ENCODE data around the gene CD4. TPM values are rescaled to one million over a fixed set of nuclear protein-coding genes. Genes with fewer than 3 reads are reported as not detected.

Gene CD4
- total and polyA plus RNA-seq, 2 donors (not counting 3 experiments of a cell fraction or from before 2014, with no cell fraction given) = not detected

- Histone ChIP-seq H3K9me1 (replicated peaks; ENCODE audit: control insufficient read depth, extremely low read depth, insufficient read depth, low read length) (no peaks in the 10 kb centered on the region), H2AFZ (ENCODE audit: low read depth, low read length) (no peak overlapping the region), H4K20me1 (replicated peaks; ENCODE audit: control insufficient read depth, extremely low read depth, insufficient read depth, low read length) (no peaks in the 10 kb centered on the region), H3K27me3 (ENCODE audit: control insufficient read depth in 2 of 2, insufficient read depth in 2 of 2, low read length in 2 of 2) (no peaks in the 10 kb centered on the region), H3K4me3 (replicated peaks in 1 of 3; ENCODE audit: insufficient read depth in 1 of 3, low read depth in 1 of 3, low read length in 3 of 3) (no peak overlapping the region), H3K27ac (ENCODE audit: insufficient read depth, low read depth, low read length) (no peak overlapping the region), H3K9me3 (replicated peaks; ENCODE audit: control insufficient read depth, insufficient read depth, low read length) (no peaks in the 10 kb centered on the region), H3K79me2 (ENCODE audit: control insufficient read depth, insufficient read depth, low read length) (peaks cover 10% of the 10 kb centered on the region), H3K9ac (replicated peaks; ENCODE audit: extremely low read depth, insufficient read depth, low read length) (no peak overlapping the region), H3K4me2 (ENCODE audit: insufficient read depth, low read length) (no peak overlapping the region), H3K4me1 (ENCODE audit: control insufficient read depth, extremely low read depth, insufficient read depth, low read length) (peaks cover 10% of the 10 kb centered on the region), H3K36me3 (ENCODE audit: control insufficient read depth in 2 of 2, extremely low read depth in 1 of 2, insufficient read depth in 2 of 2, low read length in 2 of 2) (peaks cover 0 to 29% of the 10 kb centered on the region in 2 experiments)
- no peak for TF ChIP-seq MYC (IDR thresholded peaks at IDR 0.05; ENCODE audit: low read depth, low read length)
- no peak for TF ChIP-seq JUN (IDR thresholded peaks at IDR 0.05; ENCODE audit: borderline replicate concordance, insufficient read depth, insufficient read length, low read depth)
- no peak for TF ChIP-seq CTCF (IDR thresholded peaks at IDR 0.05; ENCODE audit: extremely low read depth in 1 of 2, insufficient read depth in 1 of 2, low read depth in 1 of 2, low read length in 2 of 2)
- no peak for TF ChIP-seq POLR2A (IDR thresholded peaks at IDR 0.05; ENCODE audit: low read depth, low read length)
- POLR2A ChIA-PET = no interaction called here
- no peak for DNase-seq (ENCODE audit: low read depth, low spot score)
- CTCF ChIA-PET = interaction anchor here (2.4 kb wide), 1 partner anchor 20 kb away, joined by 17 read pairs; the partner anchor contains the start of gene MLF2
- dilution Hi-C loops (cut with MboI; ENCODE audit: extremely low pct_ligation_motif_present, low sequenced_read_pairs) (no loop called here), intact Hi-C loops (cut with micrococcal nuclease) (no loop called here)
- BruUV-seq (replicated peaks) = no TSS peak
- FAIRE-seq = no peak
Observed at GRCh38 chr12:6773590-6774351, 15.6 kb upstream of the CD4 start.

GRCh38 chr12:6774499-6775062, 14.7 kb upstream of the CD4 start:
- Histone ChIP-seq H3K9me3 (replicated peaks; ENCODE audit: control insufficient read depth, insufficient read depth, low read length) (no peaks in the 10 kb centered on the region), H3K4me3 (replicated peaks in 1 of 3; ENCODE audit: insufficient read depth in 1 of 3, low read depth in 1 of 3, low read length in 3 of 3) (no peak overlapping the region), H3K79me2 (ENCODE audit: control insufficient read depth, insufficient read depth, low read length) (peaks cover 2% of the 10 kb centered on the region), H3K4me2 (ENCODE audit: insufficient read depth, low read length) (no peak overlapping the region), H3K9me1 (replicated peaks; ENCODE audit: control insufficient read depth, extremely low read depth, insufficient read depth, low read length) (no peaks in the 10 kb centered on the region), H3K36me3 (ENCODE audit: control insufficient read depth in 2 of 2, extremely low read depth in 1 of 2, insufficient read depth in 2 of 2, low read length in 2 of 2) (peaks cover 0 to 25% of the 10 kb centered on the region in 2 experiments), H3K27ac (ENCODE audit: insufficient read depth, low read depth, low read length) (no peak overlapping the region), H3K4me1 (ENCODE audit: control insufficient read depth, extremely low read depth, insufficient read depth, low read length) (peaks cover 5% of the 10 kb centered on the region), H4K20me1 (replicated peaks; ENCODE audit: control insufficient read depth, extremely low read depth, insufficient read depth, low read length) (no peaks in the 10 kb centered on the region), H3K27me3 (ENCODE audit: control insufficient read depth in 2 of 2, insufficient read depth in 2 of 2, low read length in 2 of 2) (no peaks in the 10 kb centered on the region), H2AFZ (ENCODE audit: low read depth, low read length) (no peak overlapping the region), H3K9ac (replicated peaks; ENCODE audit: extremely low read depth, insufficient read depth, low read length) (no peak overlapping the region)
- intact Hi-C loops (cut with micrococcal nuclease) = loop anchor here (5.0 kb wide), 1 partner anchor 87 kb away; the partner anchor contains the start of gene ZNF384
- no TSS peak for BruUV-seq (replicated peaks)
- ChIA-PET POLR2A (no interaction called here), CTCF (interaction anchor here (2.4 to 7.7 kb wide), 2 partner anchors 7 to 21 kb away, joined by 17 to 70 read pairs; partner anchors contain the start of genes MLF2 and PTMS)
- DNase-seq (ENCODE audit: low read depth, low spot score) (no peak), FAIRE-seq (no peak)
- TF ChIP-seq GATA2 (IDR thresholded peaks at IDR 0.05; ENCODE audit: insufficient read depth, insufficient read length, low read depth, low read length) = no peak
- TF ChIP-seq CTCF (IDR thresholded peaks at IDR 0.05; ENCODE audit: extremely low read depth in 1 of 2, insufficient read depth in 1 of 2, low read depth in 1 of 2, low read length in 2 of 2) = no peak
- TF ChIP-seq FOS (IDR thresholded peaks at IDR 0.05; ENCODE audit: borderline replicate concordance, insufficient read depth, low read length) = no peak
- TF ChIP-seq EZH2 (IDR thresholded peaks at IDR 0.05; ENCODE audit: borderline replicate concordance, low read depth, low read length, severe bottlenecking) = no peak
- no peak for TF ChIP-seq MYC (IDR thresholded peaks at IDR 0.05; ENCODE audit: low read depth, low read length)
- TF ChIP-seq POLR2AphosphoS5 (IDR thresholded peaks at IDR 0.05; ENCODE audit: insufficient read depth, low read depth, low read length) = no peak
- TF ChIP-seq JUN (IDR thresholded peaks at IDR 0.05; ENCODE audit: borderline replicate concordance, insufficient read depth, insufficient read length, low read depth) = no peak
- TF ChIP-seq POLR2A (IDR thresholded peaks at IDR 0.05; ENCODE audit: low read depth, low read length) = no peak
- no peak for TF ChIP-seq MAX (IDR thresholded peaks at IDR 0.05; ENCODE audit: insufficient read depth, insufficient read length)
- dilution Hi-C loops (cut with MboI; ENCODE audit: extremely low pct_ligation_motif_present, low sequenced_read_pairs) = no loop called here
